ENCODE measurements around the gene FGF19. TPM values are rescaled to one million over a fixed set of nuclear protein-coding genes. Genes with fewer than 3 reads are reported as not detected.
A peak's percentile ranks its signal among the peaks of the same experiment; 100 is the strongest.

FGF19 gene
- total RNA-seq, 1 experiment from 2014 or later: 7.4 TPM

DNA sequence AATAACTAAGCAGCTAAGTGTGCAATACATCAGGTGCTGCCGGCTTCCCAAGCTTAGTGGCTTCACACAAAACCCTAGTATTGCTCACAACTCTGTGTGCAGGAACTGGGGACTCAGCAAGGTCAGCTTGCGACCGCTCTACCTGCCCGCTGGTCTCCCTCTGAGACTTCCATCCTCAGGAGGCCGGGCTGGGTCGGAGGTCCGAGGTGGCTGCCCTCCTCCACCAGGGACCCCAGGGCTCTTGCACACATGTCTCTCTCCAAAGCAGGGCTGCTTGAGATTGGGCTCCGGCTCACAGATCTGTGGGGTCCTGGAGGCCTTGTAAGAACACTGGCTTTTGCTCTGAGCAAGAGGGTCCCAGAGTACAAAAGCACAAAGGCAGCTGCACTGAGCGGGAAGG, 25.4 kb upstream of the FGF19 start:
- no peak overlapping the region for H2BK15ac ChIP-seq (ENCODE audit: low read depth, low read length)
- no CpG with 5 or more reads among the region's 9 CpGs for WGBS (ENCODE audit: extremely low coverage, insufficient read length, low lambda C conversion rate)
- TF ChIP-seq, protein P1, sequence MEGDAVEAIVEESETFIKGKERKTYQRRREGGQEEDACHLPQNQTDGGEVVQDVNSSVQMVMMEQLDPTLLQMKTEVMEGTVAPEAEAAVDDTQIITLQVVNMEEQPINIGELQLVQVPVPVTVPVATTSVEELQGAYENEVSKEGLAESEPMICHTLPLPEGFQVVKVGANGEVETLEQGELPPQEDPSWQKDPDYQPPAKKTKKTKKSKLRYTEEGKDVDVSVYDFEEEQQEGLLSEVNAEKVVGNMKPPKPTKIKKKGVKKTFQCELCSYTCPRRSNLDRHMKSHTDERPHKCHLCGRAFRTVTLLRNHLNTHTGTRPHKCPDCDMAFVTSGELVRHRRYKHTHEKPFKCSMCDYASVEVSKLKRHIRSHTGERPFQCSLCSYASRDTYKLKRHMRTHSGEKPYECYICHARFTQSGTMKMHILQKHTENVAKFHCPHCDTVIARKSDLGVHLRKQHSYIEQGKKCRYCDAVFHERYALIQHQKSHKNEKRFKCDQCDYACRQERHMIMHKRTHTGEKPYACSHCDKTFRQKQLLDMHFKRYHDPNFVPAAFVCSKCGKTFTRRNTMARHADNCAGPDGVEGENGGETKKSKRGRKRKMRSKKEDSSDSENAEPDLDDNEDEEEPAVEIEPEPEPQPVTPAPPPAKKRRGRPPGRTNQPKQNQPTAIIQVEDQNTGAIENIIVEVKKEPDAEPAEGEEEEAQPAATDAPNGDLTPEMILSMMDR (conservative IDR thresholded peaks at IDR 0.05): no peak
- Mint-ChIP-seq H3K27ac (0 out of 7 replicates have a peak overlapping the region, but pooled peaks of 1 of the 3 experiments have one; percentile 22), H3K36me3 (ENCODE audit: insufficient read depth in 1 of 3, low read depth in 3 of 3) (no peaks in the 10 kb centered on the region; a peak in 2 of 7 replicates), H3K9me3 (peaks cover 3 to 7% of the 10 kb centered on the region in 2 experiments), H3K27me3 (ENCODE audit: low read depth) (peaks cover 22% of the 10 kb centered on the region), H3K4me1 (peaks cover 10% of the 10 kb centered on the region in 2 experiments), H3K4me3 (no peak overlapping the region)
- H3K9ac ChIP-seq (ENCODE audit: extremely low read depth, insufficient read length, low read length): no peak overlapping the region
- H3K79me2 ChIP-seq (ENCODE audit: insufficient read depth, low read length): no peaks in the 10 kb centered on the region
- H3T11ph ChIP-seq (ENCODE audit: low read length): no peak overlapping the region
- no peak overlapping the region for H4K5ac ChIP-seq (ENCODE audit: insufficient read length, low read depth, low read length)
- no peak overlapping the region for H4K91ac ChIP-seq (ENCODE audit: insufficient read length, low read depth, low read length)
- no peak overlapping the region for H3K4ac ChIP-seq (ENCODE audit: low read depth, low read length)
- no peaks in the 10 kb centered on the region for H3K79me1 ChIP-seq (ENCODE audit: insufficient read depth, low read depth, low read length, poor library complexity, severe bottlenecking)
- H3K14ac ChIP-seq (ENCODE audit: insufficient read depth, low read length): no peak overlapping the region; the same call in none of the 2 replicates
- H3K27me3 ChIP-seq (ENCODE audit: insufficient read depth, low read length): no peaks in the 10 kb centered on the region
- no peaks in the 10 kb centered on the region for H3K4me1 ChIP-seq (ENCODE audit: insufficient read depth, low read length)
- H2BK20ac ChIP-seq (ENCODE audit: low read depth, low read length, poor library complexity, severe bottlenecking): no peak overlapping the region
- H2AK5ac ChIP-seq (ENCODE audit: insufficient read length, low read length): no peak overlapping the region
- no peak for DNase-seq
- no peak overlapping the region for H2AFZ ChIP-seq (ENCODE audit: low read length)
- no peaks in the 10 kb centered on the region for H4K20me1 ChIP-seq (ENCODE audit: control insufficient read depth, insufficient read depth, insufficient read length)
- no peak overlapping the region for H2BK12ac ChIP-seq (ENCODE audit: insufficient read length, low read depth, low read length)
- no peak overlapping the region for H2BK5ac ChIP-seq (ENCODE audit: insufficient read length, low read length)
- no peaks in the 10 kb centered on the region for H3K23me2 ChIP-seq (ENCODE audit: insufficient read length, low read depth, low read length, poor library complexity, severe bottlenecking)
- H3K27ac ChIP-seq (ENCODE audit: insufficient read length, low read depth, low read length): no peak overlapping the region
- no peak overlapping the region for H3K23ac ChIP-seq (ENCODE audit: insufficient read length, low read depth, low read length)
- no peaks in the 10 kb centered on the region for H3K9me3 ChIP-seq (ENCODE audit: control insufficient read depth, low read depth, low read length)
- H3K4me2 ChIP-seq (ENCODE audit: insufficient read depth, insufficient read length, low read length): no peak overlapping the region
- no peak overlapping the region for H3K18ac ChIP-seq (ENCODE audit: insufficient read length, low read depth, low read length)
- H2BK120ac ChIP-seq (ENCODE audit: low read depth, low read length, poor library complexity, severe bottlenecking): no peak overlapping the region
- no peak overlapping the region for H4K8ac ChIP-seq (replicated peaks; ENCODE audit: insufficient read length, low read depth, low read length)
- H3K56ac ChIP-seq (ENCODE audit: insufficient read length, low read depth, low read length): no peak overlapping the region
